DND-41 (cell line): ENCODE results near the gene MPI.

Experiments used
- ATAC-seq: fragments of 200-7000 bp; cut with Tn5 transposase; 3 replicates; pipeline ENCODE4 v1.9.1; 2021; ENCODE audit warnings: low read depth; ENCODE audit not compliant: insufficient read depth
- DNase-seq: peaks from one replicate; pipeline ENCODE4 v3.0.0-alpha.2; 2020
- H2AFZ ChIP-seq: 2 replicates; pipeline ENCODE4 v1.6.0; 2012; ENCODE audit warnings: low read depth, low read length
- H3K27ac ChIP-seq: 2 replicates; pipeline ENCODE4 v1.5.1; 2012; ENCODE audit warnings: low read length, inconsistent platforms
- H3K27me3 ChIP-seq: fragments of 200-600 bp; sonication (generic); 2 replicates; pipeline ENCODE4 v1.6.0; 2012; ENCODE audit warnings: low read length, mild to moderate bottlenecking, inconsistent platforms; ENCODE audit not compliant: insufficient read depth, poor library complexity
- H3K36me3 ChIP-seq: 2 replicates; pipeline ENCODE4 v1.5.1; 2012; ENCODE audit warnings: low read length, inconsistent platforms; ENCODE audit not compliant: insufficient read depth
- H3K4me1 ChIP-seq: 2 replicates; pipeline ENCODE4 v1.5.1; 2012; ENCODE audit warnings: mild to moderate bottlenecking, low read length; ENCODE audit not compliant: insufficient read depth
- H3K4me2 ChIP-seq: 2 replicates; pipeline ENCODE4 v1.6.0; 2012; ENCODE audit warnings: mild to moderate bottlenecking, moderate library complexity, low read length, inconsistent platforms; ENCODE audit not compliant: insufficient read depth
- H3K4me3 ChIP-seq, 2 experiments: fragments of 200-600 bp in 1 of 2; shearing (Covaris generic) in 1 of 2; 2 replicates each; pipeline ENCODE4 v1.5.1; 2012 to 2016; ENCODE audit warnings: inconsistent platforms in 2 of 2, low read length in 2 of 2, mild to moderate bottlenecking in 2 of 2, low read depth in 1 of 2, moderate library complexity in 1 of 2
- H3K79me2 ChIP-seq: 2 replicates; pipeline ENCODE4 v1.6.0; 2012; ENCODE audit warnings: low read length, inconsistent platforms; ENCODE audit not compliant: insufficient read depth
- H3K9ac ChIP-seq: 2 replicates; pipeline ENCODE4 v1.6.0; 2012; ENCODE audit warnings: low read depth, mild to moderate bottlenecking, inconsistent platforms, low read length, moderate library complexity
- H3K9me3 ChIP-seq: 2 replicates; pipeline ENCODE4 v1.5.1; 2012; ENCODE audit warnings: low read length, moderate library complexity, mild to moderate bottlenecking, inconsistent platforms; ENCODE audit not compliant: insufficient read depth, severe bottlenecking
- H4K20me1 ChIP-seq: 2 replicates; pipeline ENCODE4 v1.6.0; 2012; ENCODE audit warnings: low read length; ENCODE audit not compliant: insufficient read depth
- CTCF ChIP-seq: IDR thresholded peaks from 2 replicates; pipeline ENCODE4 v1.5.1; 2012; ENCODE audit warnings: borderline replicate concordance, low read length, moderate library complexity, mild to moderate bottlenecking; ENCODE audit not compliant: poor library complexity, severe bottlenecking; ENCODE audit errors: extremely low read depth
- EZH2 ChIP-seq: IDR thresholded peaks from 3 replicates; pipeline ENCODE4 v1.6.1; 2012; ENCODE audit warnings: borderline replicate concordance, low read depth, mild to moderate bottlenecking, moderate library complexity, low read length, inconsistent platforms; ENCODE audit not compliant: severe bottlenecking

Gene MPI

GRCh38 chr15:74842581-74843444, 47.0 kb upstream of the MPI start, which contains the start of gene ULK3:
Gene ULK3, minus strand, starts transcription at chr15:74843156. Its CDS starts 51 bp downstream, at chr15:74843105.
- peak; percentile 67 for TF ChIP-seq CTCF
- TF ChIP-seq EZH2 = no peak
- H3K9me3 ChIP-seq = no peaks in the 10 kb centered on the region
- H3K79me2 ChIP-seq = peaks cover 15% of the 10 kb centered on the region
- H2AFZ ChIP-seq = peak within 1 kb of the TSS; percentile 78
- H3K27ac ChIP-seq = peak within 1 kb of the TSS; percentile 86
- H3K4me1 ChIP-seq = peaks cover 36% of the 10 kb centered on the region
- peak within 1 kb of the TSS; percentile 69 for H3K4me2 ChIP-seq
- peak; percentile 91 for ATAC-seq
- H3K27me3 ChIP-seq = no peaks in the 10 kb centered on the region
- H4K20me1 ChIP-seq = peaks cover 3% of the 10 kb centered on the region; the same call in 1 of the 2 replicates
- peak within 1 kb of the TSS; percentile 91 for H3K9ac ChIP-seq
- peak; percentile 90 for DNase-seq
- H3K36me3 ChIP-seq = peaks cover 52% of the 10 kb centered on the region
- peak within 1 kb of the TSS; percentile 30 to 69; a peak in 3 of 4 replicates for H3K4me3 ChIP-seq

- Histone ChIP-seq H3K27ac (peak overlapping the region; percentile 86), H3K27me3 (no peaks in the 10 kb centered on the region), H3K36me3 (peaks cover 58% of the 10 kb centered on the region), H3K4me2 (peak overlapping the region; percentile 69), H3K9me3 (no peaks in the 10 kb centered on the region), H3K9ac (peak overlapping the region; percentile 91), H3K4me3 (peak overlapping the region; percentile 23 to 69; a peak in 3 of 4 replicates), H4K20me1 (peaks cover 3% of the 10 kb centered on the region; the same call in 1 of the 2 replicates), H3K79me2 (peaks cover 15% of the 10 kb centered on the region), H3K4me1 (peaks cover 36% of the 10 kb centered on the region), H2AFZ (peak overlapping the region; percentile 78)
- TF ChIP-seq EZH2 (no peak), CTCF (no peak)
- ATAC-seq (no peak), DNase-seq (no peak)
Measured at GRCh38 chr15:74843445-74843828, 46.4 kb upstream of the MPI start.

- Histone ChIP-seq H3K36me3 (peaks cover 59% of the 10 kb centered on the region), H2AFZ (peak overlapping the region; percentile 78; the same call in 1 of the 2 replicates), H3K4me3 (peak overlapping the region; percentile 23 to 69; a peak in 3 of 4 replicates), H3K4me2 (peak overlapping the region; percentile 69), H3K27me3 (no peaks in the 10 kb centered on the region), H3K9ac (peak overlapping the region; percentile 91), H3K27ac (peak overlapping the region; percentile 86), H4K20me1 (peaks cover 3% of the 10 kb centered on the region; the same call in 1 of the 2 replicates), H3K79me2 (peaks cover 15% of the 10 kb centered on the region), H3K4me1 (peaks cover 36% of the 10 kb centered on the region), H3K9me3 (no peaks in the 10 kb centered on the region)
- DNase-seq = no peak
- ATAC-seq = no peak
- TF ChIP-seq CTCF = no peak
- TF ChIP-seq EZH2 = no peak
Measured at GRCh38 chr15:74843891-74844299, 45.9 kb upstream of the MPI start.
